Panc1 (cell line): ENCODE measurements around the gene CCDC178.

Source experiments
- CTCF ChIP-seq: fragments of 450-650 bp; IDR thresholded peaks from 2 replicates; pipeline ENCODE4 v1.5.1; 2017; ENCODE audit warnings: mild to moderate bottlenecking
- POLR2AphosphoS5 ChIP-seq: IDR thresholded peaks from 2 replicates; pipeline ENCODE4 v1.6.1; 2012; ENCODE audit warnings: mild to moderate bottlenecking, low read depth, low read length, moderate library complexity

GRCh38 chr18:32980896-32981295 lies 459.6 kb downstream of the CCDC178 start:
- TF ChIP-seq CTCF (no peak), POLR2AphosphoS5 (no peak)
